ENCODE measurements around the gene DUSP5. TPM values are rescaled to one million over a fixed set of nuclear protein-coding genes. Genes with fewer than 3 reads are reported as not detected.
"Not testable (repeated sequence)": the region's sequence is repeated elsewhere in the genome, so short reads cannot be mapped to it uniquely, and the experiment has no call there.

DUSP5 gene
- total RNA-seq, 4 donors from 2014 or later, result 12.4 to 27.9 (median 23.6) TPM

- WGBS, 2 donors, result 52 to 60% methylated on average over 2 of the region's 2 CpGs
- peak overlapping the region in 2 of 4 donors; percentile 6 to 46 for H3K27ac ChIP-seq
- H3K27me3 ChIP-seq, result no peaks in the 10 kb centered on the region
- DNase-seq (ENCODE audit: low spot score in 2 of 2), result no peak
- H3K4me1 ChIP-seq, result peaks cover 0 to 39% (median 0%) of the 10 kb centered on the region in 4 donors
- no peak overlapping the region for H3K4me3 ChIP-seq
- no peak for TF ChIP-seq CTCF (IDR thresholded peaks at IDR 0.05)
- TF ChIP-seq POLR2A (IDR thresholded peaks at IDR 0.05), result no peak
- no peak for TF ChIP-seq EP300 (IDR thresholded peaks at IDR 0.05)
- no peaks in the 10 kb centered on the region for H3K9me3 ChIP-seq
- H3K36me3 ChIP-seq, result no peaks in the 10 kb centered on the region
Observed at GRCh38 chr10:110461530-110461929, 36.2 kb upstream of the DUSP5 start.

- H3K27me3 ChIP-seq, result no peaks in the 10 kb centered on the region
- H3K36me3 ChIP-seq, result no peaks in the 10 kb centered on the region
- no peak overlapping the region for H3K4me3 ChIP-seq
- peak overlapping the region in 1 of 4 donors; percentile 46 for H3K27ac ChIP-seq
- 71 to 73% methylated on average over 19 of the region's 19 CpGs for WGBS, 2 donors
- peaks cover 0 to 36% (median 0%) of the 10 kb centered on the region in 4 donors for H3K4me1 ChIP-seq
- no peaks in the 10 kb centered on the region for H3K9me3 ChIP-seq
- TF ChIP-seq EP300 (IDR thresholded peaks at IDR 0.05), result no peak
- TF ChIP-seq POLR2A (IDR thresholded peaks at IDR 0.05), result no peak
- TF ChIP-seq CTCF (IDR thresholded peaks at IDR 0.05), result no peak
- no peak for DNase-seq (ENCODE audit: low spot score in 2 of 2)
Observed at GRCh38 chr10:110462166-110463095, 35.3 kb upstream of the DUSP5 start.

- not testable (repeated sequence) for H3K27me3 ChIP-seq; H3K9me3 ChIP-seq; H3K36me3 ChIP-seq; H3K27ac ChIP-seq; DNase-seq (ENCODE audit: low spot score in 2 of 2); H3K4me1 ChIP-seq; H3K4me3 ChIP-seq
- WGBS, 2 donors, result 96 to 97% methylated on average over 2 of the region's 2 CpGs
Observed at GRCh38 chr10:110468258-110468657, 29.4 kb upstream of the DUSP5 start.

GRCh38 chr10:110470541-110470940, 27.2 kb upstream of the DUSP5 start:
- H3K27me3 ChIP-seq; H3K4me1 ChIP-seq; H3K4me3 ChIP-seq; H3K9me3 ChIP-seq; H3K36me3 ChIP-seq; H3K27ac ChIP-seq; DNase-seq (ENCODE audit: low spot score in 2 of 2): not testable (repeated sequence)
- 74 to 76% methylated on average over 10 of the region's 10 CpGs for WGBS, 2 donors

- Histone ChIP-seq H3K27ac (no peak overlapping the region), H3K9me3 (peaks cover 0 to 3% (median 0%) of the 10 kb centered on the region in 4 donors), H3K4me3 (no peak overlapping the region), H3K36me3 (no peaks in the 10 kb centered on the region), H3K4me1 (no peaks in the 10 kb centered on the region), H3K27me3 (no peaks in the 10 kb centered on the region)
- TF ChIP-seq CTCF (IDR thresholded peaks at IDR 0.05), result no peak
- TF ChIP-seq EP300 (IDR thresholded peaks at IDR 0.05), result no peak
- TF ChIP-seq POLR2A (IDR thresholded peaks at IDR 0.05), result no peak
- WGBS, 2 donors, result 83 to 91% methylated on average over 5 of the region's 5 CpGs
- no peak for DNase-seq (ENCODE audit: low spot score in 2 of 2)
Observed at GRCh38 chr10:110471566-110472139, 26.1 kb upstream of the DUSP5 start.

- H3K27me3 ChIP-seq, result no peaks in the 10 kb centered on the region
- WGBS, 2 donors, result 42 to 50% methylated on average over 3 of the region's 3 CpGs
Observed at GRCh38 chr10:110474017-110474416, 23.7 kb upstream of the DUSP5 start.

More at GRCh38 chr10:110474017-110474416, 23.7 kb upstream of the DUSP5 start:
- no peak for DNase-seq (ENCODE audit: low spot score in 2 of 2)
- H3K27ac ChIP-seq, result no peak overlapping the region
- no peaks in the 10 kb centered on the region for H3K36me3 ChIP-seq
- H3K9me3 ChIP-seq, result peaks cover 0 to 3% (median 0%) of the 10 kb centered on the region in 4 donors
- no peaks in the 10 kb centered on the region for H3K4me1 ChIP-seq
- TF ChIP-seq EP300 (IDR thresholded peaks at IDR 0.05) (no peak), CTCF (IDR thresholded peaks at IDR 0.05) (no peak), POLR2A (IDR thresholded peaks at IDR 0.05) (no peak)
- no peak overlapping the region for H3K4me3 ChIP-seq

Measured in tibial nerve (tissue), 4 donors.